HG03432 (cell line): ENCODE measurements around the gene KAZN.
"Not testable (repeated sequence)": the region's sequence is repeated elsewhere in the genome, so short reads cannot be mapped to it uniquely, and the experiment has no call there.

Experiments used
- ATAC-seq: cut with Tn5 transposase; IDR thresholded peaks from one replicate; pipeline ENCODE4 v1.9.1; 2021; ENCODE audit warnings: mild to moderate bottlenecking, moderate library complexity; ENCODE audit not compliant: unreplicated experiment

Gene KAZN

GRCh38 chr1:15039017-15039648 lies 440.6 kb downstream of the KAZN start:
- no peak for ATAC-seq

- no peak for ATAC-seq
Measured at GRCh38 chr1:15039901-15040300, 441.4 kb downstream of the KAZN start.

DNA sequence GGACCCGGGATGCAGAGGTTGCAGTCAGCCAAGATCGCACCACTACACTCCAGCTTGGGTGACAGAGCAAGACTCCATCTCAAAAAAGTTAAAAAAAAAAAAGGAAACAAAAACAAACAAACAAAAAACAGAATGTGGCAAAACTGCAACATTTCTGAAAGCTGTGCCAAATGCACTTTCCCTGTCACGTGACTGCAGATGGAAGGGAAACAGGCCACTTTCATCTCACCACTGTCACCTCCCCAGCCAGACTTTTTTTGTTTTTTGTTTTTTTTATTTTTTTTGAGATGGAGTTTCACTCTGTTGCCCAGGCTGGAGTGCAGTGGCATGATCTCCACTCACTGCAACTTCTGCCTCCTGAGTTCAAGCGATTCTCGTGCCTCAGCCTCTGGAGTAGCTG lies 442.2 kb downstream of the KAZN start:
- ATAC-seq: not testable (repeated sequence)

DNA sequence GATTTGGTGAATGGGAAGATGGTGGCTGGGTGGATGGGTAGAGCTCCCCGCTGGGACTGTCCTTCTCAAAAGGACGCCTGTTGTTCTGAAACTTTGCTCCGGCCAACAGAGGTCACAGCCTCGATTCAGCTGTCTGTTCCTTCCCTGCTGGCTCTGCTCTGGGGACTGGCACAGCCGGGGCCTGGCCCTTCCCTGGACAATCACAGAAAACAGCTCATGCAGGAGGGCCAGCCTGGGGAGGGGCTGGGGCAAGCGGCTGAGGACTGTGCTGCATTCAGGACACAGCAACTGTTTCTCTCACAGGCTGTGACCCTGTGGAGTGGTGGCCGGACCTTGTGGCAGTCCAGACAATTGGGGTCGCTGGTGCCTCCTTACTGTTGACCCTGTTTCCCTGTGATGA lies 444.4 kb downstream of the KAZN start:
- no peak for ATAC-seq

- no peak for ATAC-seq
Measured at GRCh38 chr1:15043934-15044333, 445.4 kb downstream of the KAZN start.

DNA sequence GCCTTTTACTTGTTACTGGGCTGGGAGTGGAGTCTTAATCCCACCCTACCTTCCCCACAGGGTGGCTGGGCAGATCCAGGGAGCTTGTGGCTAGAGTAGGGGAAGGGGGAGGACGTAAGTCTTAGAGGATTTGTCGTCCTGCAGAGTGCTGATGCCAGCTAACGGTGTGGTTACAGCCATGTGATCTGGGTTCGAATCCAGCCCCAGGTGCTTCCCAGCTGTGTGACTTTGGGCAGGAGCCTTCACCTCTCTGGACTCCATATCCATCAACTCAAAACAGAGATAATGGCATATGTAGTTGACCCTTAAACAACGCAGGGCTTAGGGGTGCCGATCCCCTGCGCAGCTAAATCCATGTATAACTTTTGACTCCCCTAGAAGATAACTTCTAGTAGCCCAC lies 446.6 kb downstream of the KAZN start:
- no peak for ATAC-seq

DNA sequence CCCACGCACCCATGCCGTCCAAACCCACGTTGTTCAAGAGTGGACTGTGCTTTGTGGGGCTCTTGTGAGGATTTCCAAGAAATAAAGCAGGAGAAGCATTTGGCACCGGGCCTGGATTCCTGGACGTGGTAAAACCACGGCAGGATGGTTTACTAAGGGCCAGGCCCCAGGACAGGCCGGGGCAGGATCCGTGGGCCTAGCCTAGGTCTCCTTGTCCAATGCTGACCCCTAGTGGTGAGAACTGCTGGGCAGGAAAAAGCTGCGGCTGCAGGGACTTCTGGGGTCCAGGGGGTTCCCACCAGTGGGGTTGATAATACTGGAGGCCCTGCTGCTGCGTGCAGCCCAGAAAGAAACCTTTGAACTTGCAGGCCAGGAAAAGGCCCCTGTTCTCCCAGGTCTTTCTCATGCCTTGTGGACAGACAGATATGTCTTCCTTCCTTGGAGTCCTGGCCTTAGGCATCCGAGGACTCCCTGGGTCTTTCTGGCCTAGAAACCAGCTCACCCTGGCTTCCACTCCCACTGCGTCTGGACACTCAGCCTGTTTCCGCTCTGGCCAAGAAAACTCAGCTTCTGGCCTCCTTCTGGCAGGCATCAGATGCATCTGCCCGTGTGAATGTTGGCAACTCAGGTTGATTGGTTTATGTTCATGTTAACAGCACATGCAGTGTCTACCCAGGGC lies 448.1 kb downstream of the KAZN start:
- no peak for ATAC-seq

DNA sequence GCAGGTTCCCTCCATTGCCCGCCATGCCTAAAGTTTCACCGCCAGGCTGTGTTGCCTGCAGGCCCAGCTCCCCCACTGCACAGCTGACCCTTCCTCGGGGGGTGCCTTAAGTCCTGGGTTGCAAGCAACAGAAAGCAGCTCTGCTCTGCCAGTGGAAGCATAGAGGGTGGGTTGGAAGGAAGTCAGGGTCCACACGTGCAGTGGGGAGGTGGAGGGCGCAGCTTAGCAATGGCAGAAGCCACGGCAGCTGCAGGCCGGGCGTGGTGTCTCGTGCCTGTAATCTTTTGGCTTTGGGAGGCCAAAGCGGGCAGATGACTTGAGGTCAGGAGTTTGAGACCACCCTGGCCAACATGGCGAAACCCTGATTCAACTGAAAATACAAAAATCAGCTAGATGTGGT lies 448.8 kb downstream of the KAZN start:
- no peak for ATAC-seq

GRCh38 chr1:15048437-15048980 lies 450.0 kb downstream of the KAZN start:
- no peak for ATAC-seq

GRCh38 chr1:15049067-15049466 lies 450.6 kb downstream of the KAZN start:
- ATAC-seq: no peak

GRCh38 chr1:15051882-15052528 lies 453.5 kb downstream of the KAZN start:
- ATAC-seq: no peak

DNA sequence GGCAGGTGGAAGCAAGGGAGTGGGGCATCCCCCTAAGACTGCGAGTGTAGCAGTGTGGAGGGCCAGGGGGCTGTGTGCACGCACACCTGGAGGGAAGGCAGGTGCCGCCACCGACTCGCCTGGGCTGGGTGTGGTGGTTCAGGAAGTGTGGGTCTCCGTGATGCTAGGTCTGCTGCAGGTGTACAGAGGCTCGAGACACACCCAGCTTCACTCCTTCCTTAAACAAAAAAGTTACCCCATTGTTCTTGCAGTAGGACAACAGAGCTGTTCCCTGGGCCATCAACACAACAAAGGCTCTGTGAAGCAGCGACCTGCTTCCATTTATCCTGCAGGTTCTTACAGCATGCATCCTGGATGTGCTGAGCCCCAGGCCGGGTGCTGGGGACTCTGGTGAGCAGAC lies 454.7 kb downstream of the KAZN start:
- no peak for ATAC-seq

DNA sequence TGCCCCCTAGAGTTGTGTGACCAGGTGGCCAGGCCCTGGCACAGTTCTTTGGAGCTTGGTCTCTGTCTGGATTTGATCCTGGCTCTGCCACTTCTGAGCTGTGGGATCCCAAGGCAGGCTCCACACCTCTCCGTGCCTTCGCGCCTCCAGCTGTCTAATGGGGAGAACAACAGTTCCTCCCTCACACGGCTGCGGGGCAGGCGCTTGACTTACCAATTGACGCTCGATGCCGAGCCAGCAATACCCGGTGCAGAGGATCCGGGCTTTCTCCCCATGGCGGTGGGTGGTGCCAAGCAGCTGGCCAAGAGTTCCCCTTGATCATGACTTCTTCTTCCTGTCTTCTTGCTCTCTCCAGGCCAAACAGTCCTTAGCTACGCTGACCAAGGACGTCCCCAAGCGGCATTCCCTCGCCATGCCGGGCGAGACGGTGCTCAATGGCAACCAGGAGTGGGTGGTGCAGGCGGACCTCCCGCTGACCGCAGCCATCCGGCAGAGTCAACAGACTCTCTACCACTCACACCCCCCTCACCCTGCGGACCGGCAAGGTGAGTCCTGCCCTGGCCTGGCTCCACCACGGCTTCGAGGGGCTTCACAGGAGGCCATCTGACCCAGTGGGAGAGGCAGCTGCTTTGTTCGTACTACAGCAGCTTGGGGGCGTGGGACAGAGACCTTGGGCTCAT lies 457.4 kb downstream of the KAZN start:
- ATAC-seq: no peak

DNA sequence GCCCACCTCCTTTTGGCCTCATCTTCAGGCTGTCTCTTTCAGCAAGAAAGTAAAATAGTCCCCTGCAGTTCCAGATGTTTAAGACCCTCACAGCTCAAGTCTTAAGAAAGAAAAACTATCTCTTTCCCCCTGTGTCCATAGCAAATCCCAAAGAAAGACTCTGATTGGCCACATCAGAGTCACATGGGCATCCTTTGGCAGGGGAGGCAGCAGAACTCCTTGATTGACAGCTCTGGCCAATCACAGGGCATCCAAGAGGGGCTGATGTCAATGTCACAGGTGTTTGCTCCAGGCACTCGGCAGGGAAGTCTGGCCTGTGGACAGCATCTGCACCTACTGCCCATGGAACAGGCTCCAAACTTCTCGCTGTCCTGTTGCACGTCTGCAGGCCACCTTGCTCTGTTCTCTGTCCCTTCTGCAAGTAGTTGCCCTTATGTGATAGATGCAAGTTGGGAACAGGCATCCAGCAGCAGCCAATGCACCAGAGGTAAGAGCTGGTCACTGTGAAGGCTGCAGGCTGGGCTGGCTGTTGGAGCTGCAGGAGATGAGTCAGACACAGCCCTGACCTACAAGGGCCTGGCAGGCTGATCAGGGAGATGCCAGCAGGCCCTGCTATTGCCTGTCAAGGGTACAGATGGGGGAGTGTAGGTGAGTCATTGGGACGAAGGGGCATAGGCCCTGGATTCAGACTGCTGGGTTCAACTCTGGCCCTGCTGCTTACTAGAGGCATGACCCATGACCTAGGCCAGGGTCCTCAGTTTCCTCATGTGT lies 458.2 kb downstream of the KAZN start:
- no peak for ATAC-seq

DNA sequence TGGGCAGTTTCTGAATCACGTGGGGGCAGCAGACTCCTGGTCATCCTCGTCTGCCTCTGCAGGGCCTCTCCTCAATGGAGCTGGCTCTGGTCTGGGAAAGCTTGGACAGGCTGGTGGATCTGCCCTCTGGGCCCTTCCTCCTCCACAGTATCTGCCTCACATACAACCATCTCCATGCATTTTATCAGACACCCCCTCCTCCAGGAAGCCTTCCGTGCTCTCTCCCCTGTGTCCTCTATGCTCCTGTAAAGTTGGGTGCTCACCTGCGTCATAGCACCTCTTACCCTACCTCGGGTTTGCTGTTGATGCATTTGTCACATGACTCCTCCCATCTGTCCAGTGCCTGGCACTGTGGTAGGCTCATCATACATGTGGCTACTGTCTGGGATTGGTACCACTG lies 459.3 kb downstream of the KAZN start:
- no peak for ATAC-seq

DNA sequence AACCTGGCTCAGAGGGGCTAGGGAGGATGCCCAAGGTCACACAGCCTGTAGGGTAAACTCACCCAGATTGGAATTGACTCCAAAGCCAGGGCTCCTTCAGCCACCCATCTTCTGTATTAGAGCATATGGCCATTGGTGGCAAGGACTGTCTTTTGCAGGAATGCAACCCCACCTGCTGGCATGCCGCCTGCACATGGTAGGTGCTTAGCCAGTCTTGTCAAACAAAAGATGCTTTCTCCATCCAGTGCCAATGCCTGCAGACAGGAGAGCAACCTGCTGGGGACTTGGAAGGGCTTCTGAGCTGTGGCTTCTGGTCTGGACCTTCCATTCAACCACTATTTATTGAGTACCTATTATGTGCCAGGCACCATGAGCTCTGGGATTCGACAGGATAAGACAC lies 459.8 kb downstream of the KAZN start:
- ATAC-seq: no peak

DNA sequence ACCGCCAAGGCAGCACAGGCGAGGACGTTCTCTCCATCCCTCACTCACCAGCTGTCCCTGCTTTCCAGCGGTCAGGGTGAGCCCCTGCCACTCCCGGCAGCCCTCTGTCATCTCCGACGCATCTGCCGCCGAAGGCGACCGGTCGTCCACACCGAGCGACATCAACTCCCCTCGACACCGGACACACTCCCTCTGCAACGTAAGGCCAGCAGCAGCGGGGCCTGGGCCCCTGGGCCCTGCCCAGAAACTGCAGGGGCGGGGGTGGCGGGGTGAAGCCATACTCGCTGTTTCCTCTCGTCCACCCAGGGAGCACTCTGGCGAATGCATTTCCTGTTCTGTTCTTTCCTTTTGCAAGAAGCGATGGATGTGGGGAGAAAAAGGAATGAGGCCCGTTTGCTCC lies 461.6 kb downstream of the KAZN start:
- no peak for ATAC-seq

DNA sequence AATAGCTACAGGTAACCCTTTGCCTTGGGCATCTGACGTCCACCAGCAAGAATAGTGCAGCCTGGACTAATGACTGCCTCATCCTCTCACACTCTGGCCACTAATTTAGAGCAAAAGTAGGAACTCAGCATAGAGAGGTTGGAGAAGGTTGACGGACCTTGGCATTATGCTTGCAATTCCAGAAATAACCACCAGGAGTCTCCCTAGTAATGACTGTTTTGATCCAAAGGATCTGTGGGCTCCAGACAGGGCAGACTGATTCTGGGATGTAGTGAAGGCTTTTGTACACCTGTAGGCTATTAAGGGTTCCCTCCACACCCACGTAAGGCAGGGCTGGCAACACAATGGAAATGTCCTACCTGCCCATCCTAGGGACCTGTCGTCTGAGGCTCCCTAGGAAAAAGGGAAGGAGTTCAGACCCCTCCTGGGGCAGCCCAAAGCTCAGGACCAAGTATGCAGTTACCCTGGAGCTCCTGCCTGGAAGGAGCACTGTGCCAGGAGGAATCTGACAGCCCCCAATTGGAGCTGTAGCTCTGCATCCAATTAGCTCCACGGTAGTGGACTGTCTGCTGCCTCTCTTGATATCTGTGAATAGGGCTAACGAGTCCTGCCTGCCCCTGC lies 464.1 kb downstream of the KAZN start:
- no peak for ATAC-seq

DNA sequence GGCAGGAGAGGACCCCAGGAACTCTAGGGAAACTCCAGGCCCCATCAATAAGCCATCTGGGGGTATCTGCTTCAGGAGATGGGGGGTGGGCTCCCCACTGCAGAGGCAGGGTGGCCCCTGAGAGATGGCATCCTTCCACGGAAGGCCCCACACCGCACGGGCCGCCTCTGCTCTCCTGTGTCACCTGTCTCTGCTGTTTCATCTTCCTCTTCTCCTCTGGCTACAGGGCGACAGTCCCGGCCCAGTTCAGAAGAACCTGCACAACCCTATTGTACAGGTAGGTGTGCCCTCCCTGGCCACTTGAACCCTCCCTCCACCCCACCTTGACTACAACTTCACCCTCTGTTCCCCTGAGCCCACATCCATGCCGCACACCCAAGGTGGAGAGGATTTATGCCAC lies 464.9 kb downstream of the KAZN start:
- no peak for ATAC-seq

GRCh38 chr1:15063783-15064182 lies 465.3 kb downstream of the KAZN start:
- no peak for ATAC-seq
